Loucy (cell line): ENCODE measurements around the gene KCNJ12.

Source experiments
- H2AFZ ChIP-seq: fragments of 200-600 bp; sonication (generic); 2 replicates; pipeline ENCODE4 v1.6.0; 2016; ENCODE audit warnings: antibody characterized with exemption, mild to moderate bottlenecking, low read length, moderate library complexity
- H3F3A ChIP-seq: fragments of 200-600 bp; 2 replicates; pipeline ENCODE4 v1.6.0; 2016; ENCODE audit warnings: antibody characterized with exemption, low read depth, mild to moderate bottlenecking
- H3K27me3 ChIP-seq: fragments of 200-600 bp; sonication (generic); 2 replicates; pipeline ENCODE4 v1.6.1; 2014; ENCODE audit warnings: low read length, mild to moderate bottlenecking; ENCODE audit not compliant: insufficient read depth, poor library complexity, severe bottlenecking
- H3K36me3 ChIP-seq: fragments of 200-600 bp; sonication (generic); 2 replicates; pipeline ENCODE4 v1.6.1; 2016; ENCODE audit warnings: low read length; ENCODE audit not compliant: insufficient read depth
- H3K4me1 ChIP-seq: fragments of 200-600 bp; sonication (generic); 2 replicates; pipeline ENCODE4 v1.5.1; 2014; ENCODE audit warnings: low read length, mild to moderate bottlenecking; ENCODE audit not compliant: insufficient read depth, poor library complexity, severe bottlenecking
- H3K4me2 ChIP-seq: fragments of 200-600 bp; sonication (generic); 2 replicates; pipeline ENCODE4 v1.6.0; 2014; ENCODE audit warnings: antibody characterized with exemption, low read length, low read depth, mild to moderate bottlenecking; ENCODE audit not compliant: poor library complexity, severe bottlenecking
- H3K4me3 ChIP-seq: fragments of 200-600 bp; sonication (generic); 2 replicates; pipeline ENCODE4 v1.5.1; 2014; ENCODE audit warnings: low read length, mild to moderate bottlenecking, mixed read lengths; ENCODE audit not compliant: poor library complexity, severe bottlenecking
- H3K79me2 ChIP-seq: fragments of 200-600 bp; sonication (generic); 2 replicates; pipeline ENCODE4 v1.6.1; 2014; ENCODE audit warnings: low read length; ENCODE audit not compliant: insufficient read depth
- H3K9ac ChIP-seq: fragments of 200-600 bp; sonication (generic); 2 replicates; pipeline ENCODE4 v1.6.0; 2014; ENCODE audit warnings: mild to moderate bottlenecking, low read depth, low read length, moderate library complexity; ENCODE audit not compliant: poor library complexity, severe bottlenecking
- H3K9me2 ChIP-seq: fragments of 200-600 bp; sonication (generic); replicated peaks from 2 replicates; pipeline ENCODE4 v1.6.1; 2016; ENCODE audit warnings: low read depth, low read length, mixed read lengths
- H3K9me3 ChIP-seq: fragments of 200-600 bp; sonication (generic); 2 replicates; pipeline ENCODE4 v1.6.1; 2014; ENCODE audit warnings: mild to moderate bottlenecking, antibody characterized with exemption, low read length, low read depth; ENCODE audit not compliant: insufficient read depth
- H4K20me1 ChIP-seq: fragments of 200-600 bp; sonication (generic); 2 replicates; pipeline ENCODE4 v1.6.0; 2014; ENCODE audit warnings: antibody characterized with exemption, low read length, mild to moderate bottlenecking; ENCODE audit not compliant: insufficient read depth, poor library complexity, severe bottlenecking
- CTCF ChIP-seq: fragments of 200-600 bp; sonication (generic); conservative IDR thresholded peaks from 2 replicates; pipeline ENCODE4 v1.5.1; 2014; ENCODE audit warnings: mild to moderate bottlenecking, antibody characterized with exemption, low read length
- EZH2phosphoT487 ChIP-seq: fragments of 200-600 bp; IDR thresholded peaks from 2 replicates; pipeline ENCODE4 v1.6.1; 2018; ENCODE audit warnings: antibody characterized with exemption, mild to moderate bottlenecking, moderate library complexity, borderline replicate concordance

Gene KCNJ12

GRCh38 chr17:21357281-21357680 lies 18.9 kb upstream of the KCNJ12 start:
- Histone ChIP-seq H3K79me2 (no peaks in the 10 kb centered on the region), H3K4me1 (no peaks in the 10 kb centered on the region), H3K9me3 (no peaks in the 10 kb centered on the region), H3K36me3 (no peaks in the 10 kb centered on the region), H2AFZ (no peak overlapping the region), H4K20me1 (no peaks in the 10 kb centered on the region), H3K4me3 (no peak overlapping the region), H3K27me3 (no peaks in the 10 kb centered on the region), H3K4me2 (no peak overlapping the region), H3K9ac (no peak overlapping the region), H3K9me2 (no peaks in the 10 kb centered on the region), H3F3A (no peaks in the 10 kb centered on the region)
- no peak for TF ChIP-seq EZH2phosphoT487
- no peak for TF ChIP-seq CTCF

- Histone ChIP-seq H3K9me3 (no peaks in the 10 kb centered on the region), H3K27me3 (no peaks in the 10 kb centered on the region), H3K4me3 (no peak overlapping the region), H3K36me3 (no peaks in the 10 kb centered on the region), H4K20me1 (no peaks in the 10 kb centered on the region), H2AFZ (no peak overlapping the region), H3K9ac (no peak overlapping the region), H3K4me1 (no peaks in the 10 kb centered on the region), H3K4me2 (no peak overlapping the region), H3K9me2 (no peaks in the 10 kb centered on the region), H3F3A (no peaks in the 10 kb centered on the region), H3K79me2 (no peaks in the 10 kb centered on the region)
- TF ChIP-seq EZH2phosphoT487 (no peak), CTCF (no peak)
Measured at GRCh38 chr17:21357696-21358656, 18.2 kb upstream of the KCNJ12 start.

GRCh38 chr17:21358682-21359482 lies 17.3 kb upstream of the KCNJ12 start:
- H3K4me2 ChIP-seq, result no peak overlapping the region
- no peaks in the 10 kb centered on the region for H3K9me3 ChIP-seq
- no peak overlapping the region for H3K4me3 ChIP-seq
- H2AFZ ChIP-seq, result no peak overlapping the region
- H3K79me2 ChIP-seq, result no peaks in the 10 kb centered on the region
- H3K9me2 ChIP-seq, result no peaks in the 10 kb centered on the region
- H4K20me1 ChIP-seq, result no peaks in the 10 kb centered on the region
- no peak overlapping the region for H3K9ac ChIP-seq
- no peaks in the 10 kb centered on the region for H3K4me1 ChIP-seq
- no peaks in the 10 kb centered on the region for H3F3A ChIP-seq
- TF ChIP-seq CTCF (no peak), EZH2phosphoT487 (no peak)
- H3K27me3 ChIP-seq, result no peaks in the 10 kb centered on the region
- no peaks in the 10 kb centered on the region for H3K36me3 ChIP-seq
